22Rv1 (cell line): ENCODE results near the gene LRBA.

ENCODE experiments used
- CTCF ChIP-seq: fragments of 450-650 bp; IDR thresholded peaks from 2 replicates; pipeline ENCODE4 v1.5.1; 2017; ENCODE audit warnings: mild to moderate bottlenecking
- ZFX ChIP-seq: fragments of 450-650 bp; IDR thresholded peaks from 2 replicates; pipeline ENCODE4 v1.6.1; 2017; ENCODE audit warnings: antibody characterized with exemption, borderline replicate concordance

- TF ChIP-seq CTCF (no peak), ZFX (no peak)
Measured at GRCh38 chr4:150418757-150419410, 596.2 kb downstream of the LRBA start.
